Adrenal gland (tissue), 5 donors: Measurements from ENCODE around the gene TMPRSS4.

Experiments used
- CTCF ChIP-seq, 6 experiments: fragments of 450-650 bp in 4 of 6; fragments of 200-600 bp in 2 of 6; sonication (generic) in 1 of 6; IDR thresholded peaks; 1 replicate in 5 of 6; 2 replicates in 1 of 6; pipeline versions ENCODE4 v1.5.1 to v1.8.0; 2016 to 2021; ENCODE audit warnings: antibody characterized with exemption in 6 of 6, mild to moderate bottlenecking in 2 of 6, moderate library complexity in 1 of 6
- POLR2A ChIP-seq, 2 donors: fragments of 450-650 bp; IDR thresholded peaks; one replicate each; pipeline ENCODE4 v1.6.1; 2017; ENCODE audit warnings: antibody characterized with exemption in 2 of 2, mild to moderate bottlenecking in 2 of 2, moderate library complexity in 1 of 2
- donor health status: DM: no; HTN: no; CAD: no.

GRCh38 chr11:118136801-118137200 is 59.9 kb downstream of the TMPRSS4 start:
- TF ChIP-seq POLR2A (IDR thresholded peaks at IDR 0.05) = no peak
- TF ChIP-seq CTCF (IDR thresholded peaks at IDR 0.05) = no peak
